GM10266 (cell line): ENCODE measurements around the gene CPOX.
"Not testable (repeated sequence)": the region's sequence is repeated elsewhere in the genome, so short reads cannot be mapped to it uniquely, and the experiment has no call there.

Source experiments
- DNase-seq: peaks from one replicate; pipeline ENCODE4 v3.0.0; 2012; ENCODE audit errors: extremely low spot score
- TF ChIP-seq, protein P1 (sequence below): IDR thresholded peaks from 2 replicates; pipeline ENCODE4 v1.5.1; 2012; ENCODE audit warnings: mild to moderate bottlenecking, low read depth; ENCODE audit not compliant: control insufficient read depth, insufficient read depth; ENCODE audit errors: missing control alignments

Gene CPOX

DNA sequence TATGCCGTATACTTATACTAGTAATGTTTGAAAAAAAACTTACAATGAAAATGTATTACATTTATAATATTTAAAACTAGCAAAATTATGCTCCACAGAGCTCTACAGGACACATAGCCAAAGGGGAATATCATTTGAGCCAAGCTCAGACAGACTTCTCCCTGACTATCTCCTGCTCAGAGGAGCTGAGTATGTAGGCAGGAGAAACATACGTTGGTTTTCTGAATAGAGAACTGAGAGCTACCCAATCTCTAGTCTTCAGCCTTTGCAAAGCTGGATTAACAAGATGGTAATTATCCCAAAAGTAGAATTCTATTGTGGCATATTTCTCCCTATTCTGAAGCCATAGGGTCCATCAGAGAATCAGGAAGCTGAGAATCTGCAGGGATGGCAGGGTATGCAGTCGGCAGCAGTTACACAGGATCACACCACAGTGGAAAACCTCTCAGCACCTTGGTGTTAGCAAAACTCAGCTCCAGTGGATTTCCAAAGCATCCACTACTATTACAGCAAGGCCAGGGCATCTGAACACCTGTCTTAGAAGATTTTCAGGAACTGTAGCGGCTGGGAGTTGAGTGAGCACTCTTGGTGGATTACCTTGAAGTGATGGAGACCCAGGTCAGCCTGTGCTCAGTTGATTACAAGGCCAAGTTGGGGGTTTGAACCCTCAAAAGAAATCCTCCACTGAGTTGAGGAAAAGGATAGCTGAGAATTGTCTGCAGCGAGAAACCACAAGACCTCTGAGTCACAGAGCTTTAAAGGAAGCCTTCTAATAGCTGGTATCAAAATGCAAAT lies 31.5 kb downstream of the CPOX start:
- no peak for DNase-seq
- TF ChIP-seq, protein P1, sequence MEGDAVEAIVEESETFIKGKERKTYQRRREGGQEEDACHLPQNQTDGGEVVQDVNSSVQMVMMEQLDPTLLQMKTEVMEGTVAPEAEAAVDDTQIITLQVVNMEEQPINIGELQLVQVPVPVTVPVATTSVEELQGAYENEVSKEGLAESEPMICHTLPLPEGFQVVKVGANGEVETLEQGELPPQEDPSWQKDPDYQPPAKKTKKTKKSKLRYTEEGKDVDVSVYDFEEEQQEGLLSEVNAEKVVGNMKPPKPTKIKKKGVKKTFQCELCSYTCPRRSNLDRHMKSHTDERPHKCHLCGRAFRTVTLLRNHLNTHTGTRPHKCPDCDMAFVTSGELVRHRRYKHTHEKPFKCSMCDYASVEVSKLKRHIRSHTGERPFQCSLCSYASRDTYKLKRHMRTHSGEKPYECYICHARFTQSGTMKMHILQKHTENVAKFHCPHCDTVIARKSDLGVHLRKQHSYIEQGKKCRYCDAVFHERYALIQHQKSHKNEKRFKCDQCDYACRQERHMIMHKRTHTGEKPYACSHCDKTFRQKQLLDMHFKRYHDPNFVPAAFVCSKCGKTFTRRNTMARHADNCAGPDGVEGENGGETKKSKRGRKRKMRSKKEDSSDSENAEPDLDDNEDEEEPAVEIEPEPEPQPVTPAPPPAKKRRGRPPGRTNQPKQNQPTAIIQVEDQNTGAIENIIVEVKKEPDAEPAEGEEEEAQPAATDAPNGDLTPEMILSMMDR: no peak

DNA sequence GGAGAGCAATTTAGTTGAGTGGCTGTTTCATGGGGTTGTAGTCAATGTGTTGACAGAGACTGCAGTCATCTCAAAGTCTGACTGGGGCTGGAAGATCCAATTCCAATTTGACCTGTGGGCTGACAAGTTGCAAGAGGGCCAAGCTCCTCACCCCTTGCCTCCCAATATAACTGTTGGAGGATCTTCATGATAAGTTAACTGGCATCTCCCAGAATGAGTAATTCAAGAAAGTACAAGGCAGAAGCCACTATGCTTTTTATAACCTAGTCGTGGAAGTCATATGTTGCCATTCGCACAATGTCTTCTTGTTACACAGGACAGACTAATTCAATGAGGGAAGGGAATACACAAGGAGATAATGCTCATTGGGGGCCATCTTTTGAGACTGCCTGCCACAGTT lies 32.5 kb downstream of the CPOX start:
- no peak for DNase-seq
- TF ChIP-seq, protein P1: no peak

DNA sequence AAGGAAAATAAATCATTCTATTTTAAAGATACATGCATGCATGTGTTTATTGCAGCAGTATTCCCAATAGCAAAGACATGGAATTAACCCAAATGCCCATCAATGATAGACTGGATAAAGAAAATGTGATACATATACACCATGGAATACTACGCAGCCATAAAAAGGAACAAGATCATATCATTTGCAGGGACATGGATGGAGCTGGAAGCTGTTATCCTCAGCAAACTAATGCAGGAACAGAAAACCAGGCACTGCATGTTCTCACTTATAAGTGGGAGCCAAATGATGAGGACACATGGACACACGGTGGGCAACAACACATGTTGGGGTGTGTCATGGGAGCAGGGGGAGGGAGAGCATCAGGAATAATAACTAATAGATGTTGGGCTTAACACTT lies 33.6 kb downstream of the CPOX start:
- DNase-seq: not testable (repeated sequence)

DNA sequence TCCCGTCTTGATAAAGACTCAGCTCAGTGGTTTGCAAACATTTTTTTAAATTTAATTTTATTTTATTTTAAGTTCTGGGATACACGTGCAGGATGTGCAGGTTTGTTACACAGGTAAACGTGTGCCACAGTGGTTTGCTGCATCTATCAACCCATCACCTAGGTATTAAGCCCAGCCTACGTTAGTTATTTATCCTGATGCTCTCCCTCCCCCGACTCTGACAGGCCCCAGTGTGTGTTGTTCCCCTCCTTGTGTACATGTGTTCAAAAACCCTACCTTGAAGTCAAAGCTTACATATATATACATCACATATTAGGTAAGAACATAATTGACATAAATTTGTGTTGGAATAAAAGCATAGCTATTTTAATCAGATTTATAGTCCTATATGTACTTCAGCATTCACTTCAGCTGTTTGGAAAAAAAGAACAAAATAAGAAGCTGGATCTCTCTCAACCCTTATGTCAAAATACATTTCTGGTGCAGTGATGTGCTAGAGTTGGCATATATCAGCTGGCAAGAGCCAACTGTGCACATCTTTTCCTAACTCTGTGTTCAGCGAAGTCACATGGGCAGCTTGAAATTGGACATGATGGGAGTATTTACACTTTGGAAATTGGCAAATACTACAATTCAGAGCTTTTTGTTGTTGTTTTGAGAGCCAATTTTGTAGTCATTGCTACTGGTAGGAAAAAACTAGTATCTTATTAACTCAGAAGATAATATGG lies 35.1 kb downstream of the CPOX start:
- TF ChIP-seq, protein P1: no peak
- DNase-seq: no peak

DNA sequence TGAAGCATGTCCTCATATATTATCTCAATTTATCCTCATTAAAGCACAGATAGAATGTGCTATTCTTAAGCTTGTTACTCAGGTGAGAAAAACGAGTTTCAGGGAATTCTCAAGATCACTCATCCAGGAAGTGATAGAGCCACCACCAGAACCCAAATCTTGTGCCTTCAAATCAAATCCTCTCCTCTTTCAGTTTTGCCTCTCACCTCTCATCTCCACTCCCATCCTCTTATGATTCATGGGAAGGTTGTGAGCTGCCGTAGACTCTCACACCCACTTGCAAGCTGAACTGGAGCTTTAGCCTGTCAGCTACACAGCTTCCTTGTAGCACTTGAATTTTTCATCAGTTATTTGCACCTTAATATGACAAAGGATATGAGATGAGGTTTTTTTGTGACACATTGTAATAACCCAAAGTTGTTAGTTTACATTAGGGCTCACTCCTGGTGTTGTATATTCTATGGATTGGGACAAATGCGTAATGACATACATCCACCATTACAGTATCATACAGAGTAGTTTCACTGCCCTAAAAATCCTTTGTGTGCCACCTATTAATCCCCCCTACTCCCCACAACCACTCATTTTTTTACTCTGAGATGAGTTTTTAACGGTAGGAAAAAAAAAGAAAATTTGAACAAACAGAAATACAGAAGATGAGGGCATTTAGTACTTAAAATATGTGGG lies 35.9 kb downstream of the CPOX start:
- no peak for DNase-seq
- TF ChIP-seq, protein P1: no peak

DNA sequence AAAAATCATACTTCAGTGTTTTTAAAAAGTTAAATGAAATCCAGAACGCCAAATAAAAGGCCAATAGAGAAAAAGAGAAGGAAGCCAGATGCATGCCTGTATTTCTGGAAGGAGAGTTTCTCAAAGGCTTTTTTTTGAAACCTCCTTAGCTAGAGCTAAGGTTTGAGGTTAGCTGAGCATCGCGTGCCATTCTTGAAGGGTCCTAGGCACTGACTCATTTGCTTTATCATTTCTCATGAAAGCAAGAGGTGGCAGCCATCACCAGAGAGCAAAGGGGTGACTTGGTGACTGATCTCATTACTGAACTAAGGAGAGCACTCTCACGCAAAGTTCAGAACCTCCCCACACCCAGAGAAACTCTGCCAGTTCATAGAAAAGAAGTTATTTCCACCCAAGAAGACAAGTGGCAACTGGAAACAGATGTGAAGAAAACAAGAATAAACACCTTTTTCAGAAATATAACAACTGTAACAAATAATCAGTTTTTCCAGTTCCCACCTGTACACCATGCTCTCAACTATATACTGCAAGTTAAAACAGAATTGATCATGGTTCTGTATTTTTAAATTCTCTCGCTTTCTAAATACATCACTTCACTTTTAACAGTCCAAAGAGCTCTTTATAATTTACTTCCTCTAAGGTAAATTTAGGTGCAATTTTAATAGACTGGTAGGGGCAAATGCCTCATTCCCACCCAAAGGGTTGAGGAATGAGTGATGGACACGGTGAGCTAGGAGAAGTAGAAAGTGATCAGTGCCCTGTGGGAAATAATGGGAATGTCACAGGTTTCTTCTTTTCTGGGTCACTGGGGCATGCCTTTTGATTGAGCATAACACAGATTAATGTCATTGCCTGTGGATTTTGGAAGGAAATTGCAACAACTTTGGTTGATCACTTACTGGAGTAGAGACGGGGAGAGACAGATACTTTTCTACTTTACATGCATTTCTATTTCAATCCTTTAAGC lies 37.0 kb downstream of the CPOX start:
- TF ChIP-seq, protein P1: no peak
- DNase-seq: no peak

DNA sequence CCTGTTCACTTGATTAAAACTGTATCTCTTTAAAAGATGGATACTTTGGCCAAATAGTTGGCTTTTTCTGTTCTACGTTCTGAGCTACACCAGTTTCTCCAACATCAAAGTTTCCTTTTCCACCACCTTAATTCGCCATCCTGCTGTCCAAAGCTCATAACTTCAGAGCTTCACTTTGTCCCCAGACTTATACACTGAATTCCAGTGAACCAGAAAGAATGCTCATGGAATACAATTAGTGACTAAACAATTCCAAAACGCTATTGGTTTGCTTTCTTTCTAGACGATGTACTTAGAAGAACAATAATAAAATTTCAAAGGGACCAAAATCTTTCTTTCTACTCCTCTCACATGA lies 38.4 kb downstream of the CPOX start:
- no peak for DNase-seq
- TF ChIP-seq, protein P1: no peak
